Posterior vena cava (tissue), 2 donors: ENCODE measurements around the gene PTMS. TPM values are rescaled to one million over a fixed set of nuclear protein-coding genes. Genes with fewer than 3 reads are reported as not detected.

ENCODE experiments used
- DNase-seq: peaks from one replicate; pipeline ENCODE4 v3.0.0-alpha.2; 2020; ENCODE audit warnings: low spot score
- intact Hi-C, 2 donors: fragments of 100-400 bp; cut with DNase I; formaldehyde crosslinking; loops; one replicate each; pipeline versions ENCODE4 v1.14.1 to v1.14.2; 2022 to 2023
- total RNA-seq, 2 donors: library from RNA; stranded (reverse); fragmentation: NEBNext Ultra II Directional; extraction: Animal tissue kit (Norgen Biotek cat#: 25700); gene quantifications; one replicate each; pipeline ENCODE4 v1.2.1, GENCODE V29; 2021
- donor health status: DM: yes; HTN: yes; CAD: no.
- donor health status: DM: yes; HTN: yes; CAD: no.

The PTMS gene
- total RNA-seq, 2 donors from 2014 or later: 373 to 398 TPM

DNA sequence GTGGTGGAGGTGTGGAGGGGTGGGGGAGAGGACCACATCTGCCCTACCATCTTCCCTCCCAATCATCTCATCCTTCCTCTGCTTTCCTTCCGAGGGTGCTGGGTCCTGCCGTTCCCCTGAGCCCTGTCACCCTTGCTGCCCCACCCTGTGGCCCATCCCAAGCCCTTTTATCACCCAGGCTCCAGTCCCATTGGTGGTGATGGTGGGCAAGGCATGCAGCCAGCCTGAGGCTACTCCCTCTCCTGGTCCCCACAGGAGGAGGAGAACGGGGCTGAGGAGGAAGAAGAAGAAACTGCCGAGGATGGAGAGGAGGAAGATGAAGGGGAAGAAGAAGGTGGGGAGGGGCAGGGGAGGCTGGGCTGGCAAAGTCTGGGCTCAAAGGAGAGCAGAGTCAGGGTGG lies 3.5 kb downstream of the PTMS start:
- DNase-seq: no peak
- intact Hi-C loops: no loop called here

DNA sequence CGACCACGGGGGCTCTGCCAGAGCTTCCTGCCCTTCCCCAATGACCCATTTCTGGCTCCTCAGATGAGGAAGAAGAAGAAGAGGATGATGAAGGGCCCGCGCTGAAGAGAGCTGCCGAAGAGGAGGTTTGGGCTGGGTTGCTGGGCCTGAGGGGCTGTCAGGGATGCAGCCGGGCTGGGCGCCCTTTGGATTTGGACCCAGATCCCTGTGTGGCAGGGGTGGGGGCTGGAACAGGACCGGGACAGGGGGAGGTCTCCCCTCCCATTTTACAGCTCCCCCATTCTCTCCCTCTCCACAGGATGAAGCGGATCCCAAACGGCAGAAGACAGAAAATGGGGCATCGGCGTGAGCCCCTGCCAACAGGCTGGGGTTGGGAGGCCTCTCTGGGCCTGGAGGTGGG lies 3.9 kb downstream of the PTMS start:
- intact Hi-C loops: no loop called here
- DNase-seq: no peak

DNA sequence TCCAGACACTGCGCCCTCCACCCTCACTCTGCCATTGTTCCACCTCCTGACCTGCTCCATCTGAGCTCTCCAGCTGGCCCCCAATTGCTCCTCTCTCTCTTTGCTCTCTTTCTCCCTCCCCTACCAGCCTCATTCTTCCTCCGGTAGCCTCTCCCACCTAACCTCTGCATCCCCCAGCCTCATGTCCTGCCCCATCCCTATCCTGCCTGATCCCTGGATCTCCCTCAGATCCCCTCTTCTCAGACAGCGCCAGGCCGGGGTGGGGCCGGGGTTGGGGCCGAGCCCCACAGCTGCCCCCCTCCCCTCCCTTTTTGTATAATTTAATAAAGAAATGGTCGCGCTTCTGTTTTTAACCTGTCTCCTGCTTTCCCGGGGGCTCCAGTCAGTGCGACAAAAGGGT lies 4.4 kb downstream of the PTMS start:
- DNase-seq: no peak
- intact Hi-C loops: no loop called here

DNA sequence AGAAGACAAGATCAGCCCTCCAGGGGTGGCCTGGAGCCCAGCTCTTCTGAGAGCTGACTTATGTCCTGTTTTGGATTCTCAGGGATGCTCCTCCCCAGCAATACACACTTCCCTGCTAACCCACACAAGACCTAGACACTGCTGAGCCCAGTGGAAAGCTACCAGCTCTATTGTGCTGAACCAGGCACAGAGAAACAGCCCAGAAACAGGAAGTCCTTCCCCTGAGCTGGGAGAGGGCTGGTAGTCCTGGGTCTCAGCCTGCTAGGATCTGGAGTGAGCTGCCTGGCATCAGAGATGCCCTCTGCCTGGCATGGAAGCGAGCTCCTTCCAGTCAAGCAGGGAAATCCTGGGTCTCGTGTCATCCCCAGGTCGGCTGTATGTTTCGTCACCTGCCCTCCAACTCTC lies 4.9 kb downstream of the PTMS start:
- peak; percentile 66 for DNase-seq
- intact Hi-C loops: no loop called here

DNA sequence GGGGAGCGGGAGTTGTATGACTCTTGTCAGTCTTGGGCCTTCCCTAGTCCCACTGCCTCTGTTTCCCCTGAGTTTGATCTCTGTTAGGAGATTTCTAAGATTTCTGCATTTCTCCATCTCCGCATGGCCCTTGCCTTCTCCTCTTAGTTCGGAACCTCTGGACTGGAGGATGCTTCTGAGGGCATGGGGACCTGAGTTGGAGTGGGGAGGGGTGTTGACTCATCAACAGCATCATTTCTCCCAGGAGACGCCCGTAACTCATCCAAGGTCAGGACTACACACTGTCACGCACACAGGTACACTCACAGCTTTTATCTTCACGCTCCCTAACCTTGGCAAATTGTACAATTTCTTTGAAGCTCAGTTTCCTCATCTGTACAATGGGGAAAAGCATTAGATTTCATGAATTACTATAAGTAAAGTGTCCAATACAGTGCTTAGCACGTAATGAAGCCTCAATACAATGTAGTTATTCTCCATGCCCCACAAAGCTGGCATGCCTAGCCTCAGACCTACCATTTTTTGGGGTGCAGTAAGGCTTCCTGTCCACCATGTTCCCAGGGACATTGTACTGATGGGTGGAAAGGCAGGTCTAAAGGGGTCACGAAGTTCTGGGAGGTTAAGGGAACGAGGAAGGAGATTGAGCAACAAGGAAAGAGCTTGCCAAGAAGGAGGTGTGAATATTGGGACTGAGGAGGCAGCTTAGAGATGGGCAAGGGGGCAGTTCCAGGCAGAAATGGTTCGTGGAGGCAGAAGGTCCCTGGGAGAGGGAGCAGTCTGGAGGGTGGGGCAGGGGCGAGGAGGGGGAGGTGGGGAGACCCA lies 5.6 kb downstream of the PTMS start:
- intact Hi-C loops: no loop called here
- DNase-seq: no peak

DNA sequence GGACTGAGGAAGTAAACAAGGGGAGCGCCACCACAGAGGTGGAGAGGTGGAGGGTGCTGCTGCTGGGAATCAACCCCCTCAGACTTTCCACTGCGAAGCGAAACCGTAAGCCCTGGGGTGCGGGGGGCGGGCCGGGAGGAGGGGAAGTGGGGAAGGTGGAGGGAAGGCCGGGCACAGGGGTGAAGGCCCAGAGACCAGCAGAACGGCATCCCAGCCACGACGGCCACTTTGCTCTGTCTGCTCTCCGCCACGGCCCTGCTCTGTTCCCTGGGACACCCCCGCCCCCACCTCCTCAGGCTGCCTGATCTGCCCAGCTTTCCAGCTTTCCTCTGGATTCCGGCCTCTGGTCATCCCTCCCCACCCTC lies 6.2 kb downstream of the PTMS start, which contains the start of gene LAG3:
Gene LAG3 (plus strand): TSS at position 190 of the 365 bp plus-strand sequence. CDS start 333 bp downstream, outside the sequence.
- intact Hi-C loops: no loop called here
- no peak for DNase-seq

DNA sequence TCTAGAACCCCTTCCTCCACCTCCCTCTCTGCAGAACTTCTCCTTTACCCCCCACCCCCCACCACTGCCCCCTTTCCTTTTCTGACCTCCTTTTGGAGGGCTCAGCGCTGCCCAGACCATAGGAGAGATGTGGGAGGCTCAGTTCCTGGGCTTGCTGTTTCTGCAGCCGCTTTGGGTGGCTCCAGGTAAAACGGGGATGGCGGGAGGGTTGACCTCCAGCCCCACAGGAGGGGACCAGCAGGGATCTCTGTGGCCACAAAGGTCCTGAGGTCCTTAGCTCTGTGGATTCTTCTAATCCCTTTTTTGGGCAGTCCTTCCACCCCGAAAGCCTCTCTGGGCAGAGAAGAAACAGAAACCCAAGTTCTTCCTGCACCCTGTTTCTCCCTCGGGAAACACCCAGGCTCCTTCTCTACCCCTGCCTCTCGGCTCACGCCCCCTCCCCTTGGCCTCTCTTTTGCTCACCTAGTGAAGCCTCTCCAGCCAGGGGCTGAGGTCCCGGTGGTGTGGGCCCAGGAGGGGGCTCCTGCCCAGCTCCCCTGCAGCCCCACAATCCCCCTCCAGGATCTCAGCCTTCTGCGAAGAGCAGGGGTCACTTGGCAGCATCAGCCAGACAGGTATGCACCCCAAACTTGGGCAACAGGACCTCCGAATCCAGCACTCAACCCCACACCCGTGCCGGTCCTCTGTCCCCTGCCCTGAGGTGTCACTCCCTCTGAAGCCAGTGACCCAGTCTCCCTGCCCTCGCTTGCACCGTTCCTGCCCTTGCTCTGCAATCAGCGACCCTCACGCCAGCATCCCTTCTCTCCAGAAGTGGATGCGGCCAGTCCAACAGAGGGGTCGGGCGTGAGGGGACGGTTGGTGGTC lies 6.8 kb downstream of the PTMS start:
- DNase-seq: no peak
- intact Hi-C loops: no loop called here

DNA sequence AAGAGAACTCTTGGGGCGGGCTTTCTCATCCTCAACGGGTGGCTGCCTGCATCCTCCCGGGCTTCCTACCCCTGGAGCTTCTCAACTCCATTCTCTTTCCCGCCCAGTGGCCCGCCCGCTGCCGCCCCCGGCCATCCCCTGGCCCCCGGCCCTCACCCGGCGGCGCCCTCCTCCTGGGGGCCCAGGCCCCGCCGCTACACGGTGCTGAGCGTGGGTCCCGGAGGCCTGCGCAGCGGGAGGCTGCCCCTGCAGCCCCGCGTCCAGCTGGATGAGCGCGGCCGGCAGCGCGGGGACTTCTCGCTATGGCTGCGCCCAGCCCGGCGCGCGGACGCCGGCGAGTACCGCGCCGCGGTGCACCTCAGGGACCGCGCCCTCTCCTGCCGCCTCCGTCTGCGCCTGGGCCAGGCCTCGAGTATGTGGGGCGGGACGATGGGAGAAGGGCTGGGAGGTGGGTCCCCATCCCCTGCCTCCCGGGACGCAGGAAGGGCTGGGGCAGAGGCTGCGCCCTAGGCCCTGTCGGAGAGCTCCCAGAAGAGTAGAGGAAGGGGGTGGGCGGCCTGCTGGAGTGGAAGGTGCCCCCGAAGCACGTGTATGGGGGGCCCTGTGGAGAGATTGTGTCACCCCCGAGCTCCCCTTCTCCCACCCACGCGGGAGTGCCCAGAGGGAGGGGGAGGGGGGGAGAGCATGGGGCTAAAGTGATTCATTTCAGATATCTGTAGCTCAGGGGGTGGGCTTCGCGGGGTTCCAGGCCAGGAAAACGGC lies 7.6 kb downstream of the PTMS start:
- DNase-seq: no peak
- intact Hi-C loops: no loop called here

DNA sequence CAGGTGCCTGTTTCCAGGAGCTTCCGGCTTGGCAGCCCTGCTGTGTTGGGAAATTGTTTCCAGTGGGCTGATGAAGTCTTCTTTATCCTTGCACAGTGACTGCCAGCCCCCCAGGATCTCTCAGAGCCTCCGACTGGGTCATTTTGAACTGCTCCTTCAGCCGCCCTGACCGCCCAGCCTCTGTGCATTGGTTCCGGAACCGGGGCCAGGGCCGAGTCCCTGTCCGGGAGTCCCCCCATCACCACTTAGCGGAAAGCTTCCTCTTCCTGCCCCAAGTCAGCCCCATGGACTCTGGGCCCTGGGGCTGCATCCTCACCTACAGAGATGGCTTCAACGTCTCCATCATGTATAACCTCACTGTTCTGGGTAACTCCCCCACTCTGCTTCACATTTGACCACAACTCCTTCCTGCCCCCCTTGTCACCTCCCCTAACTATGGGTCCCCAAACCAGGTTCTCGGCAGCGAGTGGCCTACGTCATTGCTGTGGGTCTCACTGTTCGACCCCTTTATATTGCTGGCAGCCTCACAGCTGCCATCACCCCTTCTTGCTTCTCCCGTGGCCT lies 8.4 kb downstream of the PTMS start:
- intact Hi-C loops: loop anchor here in 1 of 2 donors (5.0 kb wide), 2 partner anchors 37 to 152 kb away; no protein-coding TSS in a partner anchor
- no peak for DNase-seq

DNA sequence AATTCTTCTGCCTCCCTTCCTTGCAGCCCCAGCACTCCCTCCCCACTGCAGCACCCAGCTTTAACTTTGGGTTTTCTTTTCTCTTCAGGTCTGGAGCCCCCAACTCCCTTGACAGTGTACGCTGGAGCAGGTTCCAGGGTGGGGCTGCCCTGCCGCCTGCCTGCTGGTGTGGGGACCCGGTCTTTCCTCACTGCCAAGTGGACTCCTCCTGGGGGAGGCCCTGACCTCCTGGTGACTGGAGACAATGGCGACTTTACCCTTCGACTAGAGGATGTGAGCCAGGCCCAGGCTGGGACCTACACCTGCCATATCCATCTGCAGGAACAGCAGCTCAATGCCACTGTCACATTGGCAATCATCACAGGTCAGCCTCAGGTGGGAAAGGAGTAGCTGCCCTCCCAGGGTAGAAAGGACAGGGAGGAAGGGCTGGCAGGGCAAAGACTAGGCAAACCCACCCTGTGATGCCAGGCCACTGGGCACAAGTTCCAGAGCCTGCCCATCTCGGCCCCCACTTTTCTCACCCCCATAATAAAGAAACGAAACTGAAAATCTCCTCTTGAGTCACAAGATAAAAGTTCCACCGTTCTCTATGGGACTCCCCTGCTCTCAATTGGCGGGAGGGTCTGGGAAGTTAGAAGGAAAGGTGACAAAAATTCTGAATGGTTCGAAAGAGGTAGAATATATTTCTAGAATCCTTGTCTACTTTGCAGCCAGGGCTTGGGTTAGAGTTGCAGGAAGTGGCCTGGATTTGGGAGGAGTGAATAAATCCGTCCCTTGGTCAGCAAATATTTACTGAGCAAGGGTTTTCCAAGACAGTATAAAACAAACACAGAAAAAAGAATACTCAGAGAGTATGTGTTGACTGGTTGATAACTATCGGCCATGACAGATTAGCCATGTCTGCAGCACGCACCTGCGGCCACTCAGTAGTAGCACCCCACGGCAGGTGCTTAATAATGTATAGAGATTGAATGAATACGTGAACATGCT lies 9.3 kb downstream of the PTMS start:
- intact Hi-C loops: loop anchor here in 1 of 2 donors (5.0 kb wide), 2 partner anchors 38 to 153 kb away; no protein-coding TSS in a partner anchor
- no peak for DNase-seq

DNA sequence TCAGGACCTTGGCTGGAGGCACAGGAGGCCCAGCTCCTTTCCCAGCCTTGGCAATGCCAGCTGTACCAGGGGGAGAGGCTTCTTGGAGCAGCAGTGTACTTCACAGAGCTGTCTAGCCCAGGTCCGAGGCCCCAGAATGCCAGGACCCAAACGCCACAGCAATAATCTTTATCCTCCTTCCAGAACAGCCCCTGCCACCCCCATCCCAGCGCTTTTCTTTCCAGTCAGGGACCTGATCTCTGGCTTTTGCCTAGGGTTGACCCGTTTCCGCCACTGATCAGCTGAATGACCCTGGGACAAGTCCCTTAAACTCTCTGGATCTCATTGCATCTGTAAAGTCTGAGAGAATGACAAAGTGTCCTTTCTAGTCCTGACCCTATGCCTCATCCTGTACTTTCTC lies 11.2 kb downstream of the PTMS start:
- intact Hi-C loops: loop anchor here in 1 of 2 donors (5.0 kb wide), 2 partner anchors 40 to 155 kb away; no protein-coding TSS in a partner anchor

DNA sequence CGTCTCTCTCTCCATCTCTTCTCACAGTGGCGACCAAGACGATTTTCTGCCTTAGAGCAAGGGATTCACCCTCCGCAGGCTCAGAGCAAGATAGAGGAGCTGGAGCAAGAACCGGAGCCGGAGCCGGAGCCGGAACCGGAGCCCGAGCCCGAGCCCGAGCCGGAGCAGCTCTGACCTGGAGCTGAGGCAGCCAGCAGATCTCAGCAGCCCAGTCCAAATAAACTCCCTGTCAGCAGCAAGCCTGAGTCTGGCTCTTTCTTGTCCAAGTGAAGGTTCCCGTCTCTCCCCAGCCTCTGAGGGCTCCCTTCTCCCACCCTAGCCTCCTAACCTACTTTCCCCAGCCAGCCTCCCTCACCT lies 12.0 kb downstream of the PTMS start:
- DNase-seq: no peak

More for the DNA sequence above, 11.2 kb downstream of the PTMS start:
- no peak for DNase-seq

DNA sequence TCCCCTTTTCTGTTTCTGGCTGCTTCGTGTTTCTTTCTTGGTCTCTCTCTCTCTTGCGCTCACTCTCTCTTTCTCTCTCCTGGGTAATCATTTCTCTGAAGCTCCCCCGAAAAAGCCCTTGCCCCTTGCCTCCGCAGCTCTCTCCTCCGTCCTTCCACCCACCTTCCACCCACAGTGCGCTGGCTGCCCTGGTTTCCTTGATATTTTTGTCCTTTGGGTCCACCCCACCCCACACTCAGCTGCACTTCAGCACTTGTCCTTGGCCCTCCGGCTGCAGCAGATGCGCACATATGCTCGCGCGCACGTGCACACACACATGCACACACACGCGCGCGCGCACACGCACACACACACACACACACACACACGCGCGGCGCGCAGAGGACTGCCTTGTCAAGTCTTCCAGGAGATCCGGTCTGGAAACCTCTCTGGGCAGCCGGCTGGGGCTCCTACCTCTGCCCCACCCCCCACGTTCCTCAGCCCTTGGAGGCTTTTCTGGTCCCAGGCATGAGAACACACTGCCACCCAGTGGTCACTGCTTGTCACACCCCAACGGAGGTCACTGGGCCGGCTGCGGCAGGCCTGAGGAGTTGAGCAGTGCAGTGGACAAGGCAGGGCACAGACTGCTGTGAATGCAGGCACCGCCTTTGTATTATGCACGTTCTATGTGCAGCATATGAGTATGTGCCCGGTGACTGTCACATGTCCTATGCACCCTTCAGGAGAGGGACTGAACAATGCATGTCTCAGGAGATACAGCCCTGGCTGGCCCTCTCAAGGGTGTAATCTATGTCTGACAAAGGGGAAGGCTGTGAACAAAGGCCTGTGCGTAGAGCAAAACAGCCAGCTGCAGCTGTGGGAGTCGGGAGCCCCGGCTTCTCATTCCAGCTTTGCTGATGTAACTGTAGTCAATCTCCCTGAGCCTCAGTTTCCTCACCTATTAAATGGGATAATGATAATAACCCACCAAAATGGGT lies 12.7 kb downstream of the PTMS start:
- DNase-seq: peak; percentile 98
- intact Hi-C loops: loop anchor here in 1 of 2 donors (2.0 to 5.0 kb wide), 3 partner anchors 26 to 157 kb away; partner anchors contain the start of gene MLF2

More for the DNA sequence above, 12.0 kb downstream of the PTMS start:
- intact Hi-C loops: loop anchor here in 1 of 2 donors (2.0 to 5.0 kb wide), 3 partner anchors 25 to 156 kb away; partner anchors contain the start of gene MLF2

DNA sequence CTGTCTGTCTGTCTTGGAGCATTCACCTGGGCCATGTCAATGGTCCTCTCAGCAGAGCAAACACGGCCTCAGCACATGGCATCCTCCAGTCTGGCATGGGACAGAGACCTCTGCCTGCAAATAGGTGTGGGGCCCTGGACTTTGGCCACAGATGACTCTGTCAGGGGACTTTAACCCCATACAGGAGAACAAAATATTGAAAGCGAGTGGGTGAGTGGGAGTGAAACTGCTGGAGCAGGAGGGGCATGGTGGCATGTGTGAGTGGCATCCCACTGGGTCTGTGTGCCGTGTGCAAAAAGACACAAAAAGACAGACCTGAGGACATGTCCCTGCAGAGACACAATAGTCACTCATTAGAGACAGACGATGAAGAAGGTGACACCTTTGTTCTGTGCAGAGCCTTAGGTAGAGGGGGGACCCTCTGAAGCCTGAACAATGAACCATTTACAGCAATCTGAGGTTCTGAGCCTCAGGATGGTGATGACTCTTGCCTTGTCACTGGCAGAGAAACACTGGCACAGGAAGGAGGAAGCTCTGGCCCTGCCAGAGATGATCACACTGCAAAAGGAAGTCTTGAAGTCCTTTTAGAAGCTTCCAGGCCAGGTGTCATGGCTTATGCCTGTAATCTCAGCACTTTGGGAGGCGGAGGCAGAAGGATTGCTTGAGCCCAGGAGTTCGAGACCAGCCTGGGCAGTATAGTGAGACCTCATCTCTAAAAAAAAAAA lies 13.7 kb downstream of the PTMS start:
- intact Hi-C loops: loop anchor here in 1 of 2 donors (2.0 to 5.0 kb wide), 3 partner anchors 27 to 158 kb away; partner anchors contain the start of gene MLF2
- no peak for DNase-seq

DNA sequence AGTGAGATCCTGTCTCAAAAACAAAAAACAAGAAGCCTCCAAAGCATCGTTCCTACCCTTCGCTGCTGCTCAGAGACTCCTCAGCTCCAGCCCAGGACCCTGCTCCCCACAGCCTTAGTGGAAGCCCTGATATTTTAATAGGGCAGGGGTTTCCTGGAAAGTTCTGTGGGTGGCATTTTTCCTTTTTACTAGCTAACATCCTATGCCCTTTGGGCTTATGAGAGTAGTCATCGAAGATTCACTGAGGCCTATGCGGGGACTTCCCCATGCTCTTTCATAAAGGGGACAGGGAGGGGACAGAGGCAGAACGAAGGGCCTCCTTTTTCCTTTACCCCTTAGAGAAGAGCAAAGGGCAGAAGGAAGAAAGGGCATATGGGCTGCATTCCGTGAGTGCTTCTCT lies 14.4 kb downstream of the PTMS start:
- intact Hi-C loops: no loop called here
- DNase-seq: no peak

DNA sequence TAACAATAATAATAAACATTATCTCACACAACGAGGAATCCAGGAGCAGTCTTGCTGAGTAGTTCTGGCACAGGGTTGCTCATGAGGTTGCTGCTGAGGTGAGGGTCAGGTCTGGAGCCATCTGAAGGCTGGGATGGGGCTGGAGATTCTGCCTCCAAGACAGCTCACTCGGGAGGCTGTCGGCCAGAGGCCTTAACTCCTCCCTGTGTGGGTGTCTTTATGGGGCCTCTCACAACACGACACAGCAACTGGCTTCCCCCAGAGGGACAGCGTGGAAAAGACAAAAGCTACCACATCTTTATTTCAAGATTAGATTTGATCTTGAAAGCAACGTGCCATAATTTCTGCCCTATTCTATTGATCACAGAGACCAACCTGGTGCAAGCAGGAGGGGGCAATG lies 16.0 kb downstream of the PTMS start:
- no peak for DNase-seq
- intact Hi-C loops: no loop called here
